SJCRH30 (cell line): Measurements from ENCODE around the gene ORM1. TPM values are rescaled to one million over a fixed set of nuclear protein-coding genes. Genes with fewer than 3 reads are reported as not detected.

Experiments
- DNase-seq, 2 experiments: peaks; one replicate each; pipeline ENCODE4 v3.0.0-alpha.2; 2015 to 2020
- H3K27ac ChIP-seq: fragments of 250-450 bp; sonication (Bioruptor Pico); 2 replicates; pipeline ENCODE4 v1.5.1; 2020; ENCODE audit warnings: mild to moderate bottlenecking, moderate library complexity
- H3K27me3 ChIP-seq: fragments of 250-450 bp; sonication (Bioruptor Pico); 2 replicates; pipeline ENCODE4 v1.5.1; 2020; ENCODE audit warnings: mild to moderate bottlenecking, moderate library complexity
- H3K36me3 ChIP-seq: fragments of 250-450 bp; sonication (Bioruptor Pico); 2 replicates; pipeline ENCODE4 v1.5.1; 2020; ENCODE audit warnings: mild to moderate bottlenecking, moderate library complexity
- H3K4me1 ChIP-seq: fragments of 250-450 bp; sonication (Bioruptor Pico); 2 replicates; pipeline ENCODE4 v1.5.1; 2020; ENCODE audit warnings: mild to moderate bottlenecking, moderate library complexity
- H3K4me3 ChIP-seq: fragments of 250-450 bp; sonication (Bioruptor Pico); 2 replicates; pipeline ENCODE4 v1.5.1; 2020; ENCODE audit warnings: mild to moderate bottlenecking, moderate library complexity
- H3K9me3 ChIP-seq: fragments of 250-450 bp; sonication (Bioruptor Pico); replicated peaks from 2 replicates; pipeline ENCODE4 v1.5.1; 2020; ENCODE audit warnings: mild to moderate bottlenecking, moderate library complexity
- total RNA-seq: library from RNA; depleted of rRNA; stranded (reverse); fragments of >200 nt; shearing (Covaris generic); gene quantifications from 2 replicates; pipeline ENCODE4 v1.2.3, GENCODE V29; 2014

The ORM1 gene
- total RNA-seq, 1 experiment from 2014 or later = not detected

DNA sequence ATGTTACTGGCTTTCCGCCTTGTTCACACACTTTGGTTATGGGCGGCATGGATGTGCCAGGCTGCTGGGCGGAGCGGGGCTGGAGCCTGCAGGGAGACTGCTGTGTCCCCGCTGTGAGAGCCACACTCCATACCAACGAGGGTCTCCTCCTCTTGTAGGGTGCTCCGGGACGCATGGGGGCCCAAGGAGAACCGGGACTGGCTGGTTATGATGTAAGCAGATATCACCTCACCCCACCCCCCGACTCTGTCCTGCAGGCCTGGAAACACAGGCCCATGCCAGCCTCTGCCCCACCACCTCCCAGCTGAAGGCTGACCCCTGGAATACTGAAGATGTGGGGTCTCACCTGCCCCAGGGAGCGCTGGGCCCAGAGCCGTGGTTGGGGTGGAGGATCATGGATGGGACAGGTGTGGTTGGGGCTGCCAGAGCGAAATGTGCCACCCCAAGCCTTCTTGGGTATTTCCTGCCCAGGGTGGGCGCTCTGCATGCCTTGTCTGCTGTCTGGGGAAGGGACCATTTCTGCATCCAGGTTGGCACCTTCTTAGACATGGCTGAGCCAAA, 39.3 kb upstream of the ORM1 start:
- no peak overlapping the region for H3K4me3 ChIP-seq
- H3K36me3 ChIP-seq = peaks cover 6% of the 10 kb centered on the region; the same call in 1 of the 2 replicates
- H3K27ac ChIP-seq = no peak overlapping the region
- no peaks in the 10 kb centered on the region for H3K9me3 ChIP-seq
- no peaks in the 10 kb centered on the region for H3K27me3 ChIP-seq
- peaks cover 36% of the 10 kb centered on the region for H3K4me1 ChIP-seq
- no peak for DNase-seq

GRCh38 chr9:114284316-114285060, 38.4 kb upstream of the ORM1 start:
- no peak overlapping the region for H3K4me3 ChIP-seq
- H3K27me3 ChIP-seq = no peaks in the 10 kb centered on the region
- H3K4me1 ChIP-seq = peaks cover 31% of the 10 kb centered on the region
- DNase-seq = no peak
- H3K36me3 ChIP-seq = peaks cover 6% of the 10 kb centered on the region; the same call in 1 of the 2 replicates
- H3K9me3 ChIP-seq = no peaks in the 10 kb centered on the region
- H3K27ac ChIP-seq = no peak overlapping the region

GRCh38 chr9:114285166-114285867, 37.6 kb upstream of the ORM1 start:
- peaks cover 6% of the 10 kb centered on the region; the same call in 1 of the 2 replicates for H3K36me3 ChIP-seq
- DNase-seq = peak; percentile 34 to 50
- H3K27ac ChIP-seq = no peak overlapping the region
- no peaks in the 10 kb centered on the region for H3K9me3 ChIP-seq
- no peak overlapping the region for H3K4me3 ChIP-seq
- H3K4me1 ChIP-seq = peaks cover 31% of the 10 kb centered on the region
- H3K27me3 ChIP-seq = no peaks in the 10 kb centered on the region

DNA sequence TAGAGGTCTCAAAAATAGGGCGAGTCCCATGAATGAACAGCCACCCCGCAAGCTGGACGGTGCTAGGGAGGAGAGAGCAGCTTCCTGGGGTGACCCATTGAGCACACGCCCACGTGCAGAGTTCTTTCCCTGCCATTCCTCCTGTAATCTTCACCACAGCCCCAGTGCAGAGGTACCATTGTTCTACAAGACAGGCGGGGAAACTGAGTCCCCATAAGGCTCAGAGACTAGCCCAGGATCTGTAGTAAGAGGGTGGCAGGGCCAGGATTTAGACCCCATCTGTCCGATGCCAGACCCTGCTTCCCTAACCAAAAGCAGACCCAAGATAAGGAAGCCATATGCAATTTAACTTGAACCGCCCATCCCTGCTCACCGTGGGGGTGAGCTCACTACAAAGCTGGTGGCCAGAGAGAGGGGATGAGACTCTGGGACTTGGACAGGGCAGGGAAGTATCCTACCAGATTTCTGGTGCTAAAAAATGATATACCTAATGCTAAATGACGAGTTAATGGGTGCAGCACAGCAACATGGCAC, 36.7 kb upstream of the ORM1 start:
- no peak for DNase-seq
- Histone ChIP-seq H3K36me3 (peaks cover 9% of the 10 kb centered on the region; the same call in 1 of the 2 replicates), H3K4me3 (no peak overlapping the region), H3K27me3 (no peaks in the 10 kb centered on the region), H3K27ac (no peak overlapping the region), H3K9me3 (no peaks in the 10 kb centered on the region), H3K4me1 (peaks cover 27% of the 10 kb centered on the region)

- H3K27me3 ChIP-seq = no peaks in the 10 kb centered on the region
- H3K27ac ChIP-seq = peak overlapping the region; percentile 27; the same call in 1 of the 2 replicates
- H3K4me3 ChIP-seq = no peak overlapping the region
- no peaks in the 10 kb centered on the region for H3K9me3 ChIP-seq
- peaks cover 9% of the 10 kb centered on the region; the same call in 1 of the 2 replicates for H3K36me3 ChIP-seq
- DNase-seq = no peak
- peaks cover 18% of the 10 kb centered on the region for H3K4me1 ChIP-seq
Measured at GRCh38 chr9:114287001-114287762, 35.7 kb upstream of the ORM1 start.

DNA sequence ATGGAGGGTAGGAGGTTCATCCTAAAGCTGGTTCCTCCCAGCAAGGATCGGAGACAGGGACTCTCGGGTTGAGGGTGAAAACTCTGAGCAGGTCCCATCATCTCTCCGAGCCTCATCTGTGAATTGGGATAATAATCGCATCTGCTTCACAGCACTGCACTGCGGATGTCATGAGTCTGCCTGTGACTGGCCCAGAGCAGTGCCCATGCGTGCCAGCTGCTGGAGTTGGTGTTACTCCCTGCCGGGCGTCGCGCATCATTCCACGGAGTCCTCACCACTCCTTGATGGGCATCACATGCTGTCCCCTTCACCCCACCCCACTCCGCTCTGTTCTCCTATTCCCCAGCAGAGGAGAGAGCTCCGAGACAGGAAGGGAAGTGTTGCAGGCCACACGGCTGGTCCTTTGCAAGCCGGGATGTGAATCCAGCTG, 35.1 kb upstream of the ORM1 start:
- no peak for DNase-seq

GRCh38 chr9:114288193-114289091, 34.5 kb upstream of the ORM1 start:
- Histone ChIP-seq H3K4me3 (no peak overlapping the region), H3K27me3 (no peaks in the 10 kb centered on the region), H3K9me3 (no peaks in the 10 kb centered on the region), H3K36me3 (peaks cover 19% of the 10 kb centered on the region), H3K27ac (peak overlapping the region; percentile 27; the same call in 1 of the 2 replicates), H3K4me1 (peaks cover 13% of the 10 kb centered on the region)
- peak; percentile 58 to 61 for DNase-seq

More for the DNA sequence above, 35.1 kb upstream of the ORM1 start:
- Histone ChIP-seq H3K27me3 (no peaks in the 10 kb centered on the region), H3K27ac (peak overlapping the region; percentile 27; the same call in 1 of the 2 replicates), H3K4me3 (no peak overlapping the region), H3K36me3 (peaks cover 14% of the 10 kb centered on the region), H3K4me1 (peaks cover 15% of the 10 kb centered on the region), H3K9me3 (no peaks in the 10 kb centered on the region)

GRCh38 chr9:114289106-114289505, 33.8 kb upstream of the ORM1 start:
- Histone ChIP-seq H3K36me3 (peaks cover 19% of the 10 kb centered on the region), H3K9me3 (no peaks in the 10 kb centered on the region), H3K4me1 (peaks cover 13% of the 10 kb centered on the region), H3K27ac (no peak overlapping the region), H3K27me3 (no peaks in the 10 kb centered on the region), H3K4me3 (no peak overlapping the region)
- DNase-seq = no peak

DNA sequence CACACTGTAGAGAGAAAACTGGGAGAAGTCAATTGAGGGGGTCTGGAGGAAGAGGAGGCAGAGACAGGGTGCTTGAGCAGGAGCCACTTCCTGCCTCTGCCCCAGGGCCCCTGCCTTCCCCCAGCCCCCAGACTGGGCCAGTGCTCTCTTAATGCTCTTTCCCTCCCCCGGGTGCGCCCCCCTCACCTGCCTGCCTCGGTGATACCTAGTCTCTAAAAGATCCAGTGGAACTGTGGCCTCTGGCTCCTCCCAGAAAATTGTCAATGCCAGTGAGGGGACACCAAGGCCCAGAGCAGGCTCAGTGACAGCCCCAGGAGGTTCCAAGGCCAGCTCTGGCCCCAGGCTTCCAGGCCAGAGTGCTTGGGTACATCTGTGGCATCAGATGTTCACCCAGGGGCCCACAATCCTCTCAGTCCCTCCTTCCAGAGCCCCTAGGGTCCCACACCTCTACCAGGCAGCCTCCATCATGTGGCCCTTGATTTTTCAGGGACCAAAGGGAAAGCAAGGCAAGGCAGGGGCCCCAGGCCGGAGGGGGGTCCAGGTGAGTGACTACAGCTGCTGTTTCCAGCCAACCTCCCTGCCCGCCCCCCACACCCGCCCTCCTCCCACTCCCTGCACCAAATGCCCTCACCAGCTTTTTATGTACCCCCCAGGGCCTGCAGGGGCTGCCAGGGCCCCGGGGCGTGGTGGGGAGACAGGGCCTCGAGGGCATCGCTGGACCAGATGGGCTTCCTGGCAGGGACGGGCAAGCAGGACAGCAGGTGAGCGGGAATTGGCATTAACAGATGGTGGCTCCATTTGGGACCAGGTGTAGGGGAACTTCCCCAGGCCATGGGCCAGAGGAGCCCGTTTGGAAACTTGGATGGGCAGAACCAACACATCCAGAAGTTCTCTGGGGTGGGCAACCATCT, 33.1 kb upstream of the ORM1 start:
- Histone ChIP-seq H3K27ac (no peak overlapping the region), H3K4me3 (no peak overlapping the region), H3K27me3 (no peaks in the 10 kb centered on the region), H3K4me1 (peaks cover 13% of the 10 kb centered on the region), H3K9me3 (peaks cover 6% of the 10 kb centered on the region; the same call in 1 of the 2 replicates), H3K36me3 (peaks cover 20% of the 10 kb centered on the region)
- DNase-seq = no peak

GRCh38 chr9:114290561-114290986, 32.3 kb upstream of the ORM1 start:
- no peak for DNase-seq
- peaks cover 13% of the 10 kb centered on the region for H3K4me1 ChIP-seq
- peaks cover 6% of the 10 kb centered on the region; the same call in 1 of the 2 replicates for H3K9me3 ChIP-seq

DNA sequence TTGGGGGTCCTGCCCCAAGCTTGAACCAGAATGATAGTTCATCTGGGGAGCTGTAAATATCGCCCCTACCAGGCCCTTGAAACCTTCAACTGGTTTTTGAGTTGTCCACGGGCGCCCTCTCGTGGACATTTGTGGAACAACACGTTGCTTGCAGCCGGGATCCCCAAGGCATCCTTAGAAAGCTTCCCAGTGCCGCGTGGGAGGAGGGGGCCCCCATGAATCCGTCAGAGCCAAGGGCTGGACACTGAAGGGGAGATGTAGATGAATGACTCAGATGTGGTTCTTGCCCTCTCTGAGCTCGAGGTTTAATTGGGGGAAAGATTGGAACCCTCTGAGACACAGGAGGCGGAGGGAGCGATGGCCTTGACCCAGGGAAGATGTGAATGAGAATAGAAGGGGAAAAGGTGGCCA, 31.8 kb upstream of the ORM1 start:
- no peak overlapping the region for H3K27ac ChIP-seq
- H3K4me1 ChIP-seq = peaks cover 13% of the 10 kb centered on the region
- H3K27me3 ChIP-seq = no peaks in the 10 kb centered on the region
- DNase-seq = peak; percentile 67 to 91
- peaks cover 33% of the 10 kb centered on the region for H3K36me3 ChIP-seq
- no peak overlapping the region for H3K4me3 ChIP-seq
- H3K9me3 ChIP-seq = peaks cover 6% of the 10 kb centered on the region; the same call in 1 of the 2 replicates

More at GRCh38 chr9:114290561-114290986, 32.3 kb upstream of the ORM1 start:
- no peak overlapping the region for H3K4me3 ChIP-seq
- H3K36me3 ChIP-seq = peaks cover 28% of the 10 kb centered on the region
- no peak overlapping the region for H3K27ac ChIP-seq
- H3K27me3 ChIP-seq = no peaks in the 10 kb centered on the region

DNA sequence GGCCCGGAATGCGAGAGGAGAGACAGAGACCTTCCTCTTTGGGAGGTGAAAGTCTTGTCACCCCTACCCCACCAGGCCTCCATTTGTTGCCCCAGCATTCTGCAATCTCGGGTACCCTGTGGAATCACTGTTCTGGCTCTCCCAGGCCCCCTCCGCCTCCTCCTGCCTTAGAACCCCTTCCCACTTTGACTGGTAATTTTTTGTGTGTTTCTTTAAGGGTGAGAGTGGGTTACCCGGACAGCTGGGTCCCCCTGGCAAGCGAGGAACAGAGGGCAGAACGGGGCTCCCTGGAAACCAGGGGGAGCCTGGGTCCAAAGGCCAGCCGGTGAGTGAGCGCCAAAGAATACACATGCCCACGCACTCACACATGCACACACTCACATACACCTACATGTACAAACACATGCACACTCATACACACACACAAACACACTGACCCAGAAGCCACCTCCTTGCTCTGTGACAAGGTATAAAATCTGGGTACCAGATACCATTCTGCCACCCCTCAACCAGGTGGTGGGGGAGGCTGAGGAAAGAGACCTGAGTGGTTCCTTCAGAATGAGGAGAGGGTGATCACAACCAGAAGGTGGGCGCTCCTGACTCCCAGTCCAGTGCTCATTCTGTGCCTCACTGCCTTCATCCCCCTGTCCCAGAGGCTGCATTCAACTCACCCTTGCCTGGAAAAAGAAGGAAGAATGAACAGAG, 30.9 kb upstream of the ORM1 start:
- DNase-seq = no peak
- no peak overlapping the region for H3K4me3 ChIP-seq
- no peak overlapping the region for H3K27ac ChIP-seq
- peaks cover 13% of the 10 kb centered on the region for H3K4me1 ChIP-seq
- H3K36me3 ChIP-seq = peaks cover 42% of the 10 kb centered on the region
- H3K9me3 ChIP-seq = peaks cover 6% of the 10 kb centered on the region; the same call in 1 of the 2 replicates
- H3K27me3 ChIP-seq = no peaks in the 10 kb centered on the region
